GM13977 (cell line): ENCODE results near the gene SCAMP3.

ENCODE experiments used
- DNase-seq: peaks from one replicate; pipeline ENCODE4 v3.0.0; 2012; ENCODE audit warnings: low spot score
- CTCF ChIP-seq: IDR thresholded peaks from 2 replicates; pipeline ENCODE4 v1.5.1; 2012; ENCODE audit warnings: mild to moderate bottlenecking, control low read depth; ENCODE audit not compliant: insufficient read depth; ENCODE audit errors: extremely low read depth, missing control alignments
- in situ Hi-C: fragments of 300-500 bp; cut with MboI; formaldehyde crosslinking; loops from one replicate; pipeline ENCODE4 v1.12.0; 2022; ENCODE audit warnings: low sequenced_read_pairs, low pct_unique_long_range_greater_than_20kb, mixed read lengths, inconsistent platforms; ENCODE audit not compliant: unreplicated experiment

SCAMP3 gene

GRCh38 chr1:155208541-155209311 is 53.4 kb downstream of the SCAMP3 start, which contains the start of gene MTX1:
Gene MTX1 (plus strand): TSS chr1:155208695. CDS start chr1:155208805, 110 bp downstream.
- in situ Hi-C loops, result no loop called here
- DNase-seq, result peak; percentile 92
- no peak for TF ChIP-seq CTCF

- in situ Hi-C loops, result no loop called here
- no peak for TF ChIP-seq CTCF
- no peak for DNase-seq
These were observed 54.2 kb downstream of the SCAMP3 start, which contains the start of gene THBS3 for GRCh38 chr1:155207806-155208540. Gene THBS3 (minus strand): TSS chr1:155207897. CDS start chr1:155207876, 21 bp downstream.

- peak; percentile 85 for DNase-seq
- in situ Hi-C loops, result no loop called here
- TF ChIP-seq CTCF, result peak; percentile 88
These were observed 55.0 kb downstream of the SCAMP3 start for GRCh38 chr1:155206891-155207805.
